Measurements from ENCODE around the gene OR5D18. TPM values are rescaled to one million over a fixed set of nuclear protein-coding genes. Genes with fewer than 3 reads are reported as not detected.

OR5D18 gene
- total RNA-seq, 2 donors from 2014 or later = not detected

Other genes with a start within 250 kb of the OR5D18 start
- gene OR4C16, start 247.5 kb upstream of the OR5D18 start, total RNA-seq = not detected
- gene OR4C11, start 212.0 kb upstream of the OR5D18 start, total RNA-seq = not detected
- not detected for gene OR4P4, start 184.5 kb upstream of the OR5D18 start, total RNA-seq
- not detected for gene OR4S2, start 171.3 kb upstream of the OR5D18 start, total RNA-seq
- gene OR4C6, start 157.4 kb upstream of the OR5D18 start, total RNA-seq = not detected
- not detected for gene OR5D13, start 46.2 kb upstream of the OR5D18 start, total RNA-seq
- not detected for gene OR5D14, start 24.1 kb upstream of the OR5D18 start, total RNA-seq
- not detected for gene OR5L1, start 8.3 kb upstream of the OR5D18 start, total RNA-seq
- not detected for gene OR5L2, start 7.6 kb downstream of the OR5D18 start, total RNA-seq
- gene OR5D16, start 19.1 kb downstream of the OR5D18 start, total RNA-seq = not detected
- gene TRIM51, start 63.7 kb downstream of the OR5D18 start, total RNA-seq = not detected
- gene OR5W2, start 95.0 kb downstream of the OR5D18 start, total RNA-seq = not detected
- gene OR5I1, start 116.8 kb downstream of the OR5D18 start, total RNA-seq = not detected
- not detected for gene OR10AG1, start 150.3 kb downstream of the OR5D18 start, total RNA-seq
- not detected for gene OR5F1, start 175.0 kb downstream of the OR5D18 start, total RNA-seq
- not detected for gene OR5AS1, start 208.0 kb downstream of the OR5D18 start, total RNA-seq